HG03469 (cell line): ENCODE data around the gene KAT5.
"Not testable (repeated sequence)": the region's sequence is repeated elsewhere in the genome, so short reads cannot be mapped to it uniquely, and the experiment has no call there.

Experiments
- ATAC-seq: cut with Tn5 transposase; IDR thresholded peaks from one replicate; pipeline ENCODE4 v1.9.1; 2021; ENCODE audit warnings: mild to moderate bottlenecking, moderate library complexity, moderate number of reproducible peaks; ENCODE audit not compliant: unreplicated experiment

Gene KAT5

DNA sequence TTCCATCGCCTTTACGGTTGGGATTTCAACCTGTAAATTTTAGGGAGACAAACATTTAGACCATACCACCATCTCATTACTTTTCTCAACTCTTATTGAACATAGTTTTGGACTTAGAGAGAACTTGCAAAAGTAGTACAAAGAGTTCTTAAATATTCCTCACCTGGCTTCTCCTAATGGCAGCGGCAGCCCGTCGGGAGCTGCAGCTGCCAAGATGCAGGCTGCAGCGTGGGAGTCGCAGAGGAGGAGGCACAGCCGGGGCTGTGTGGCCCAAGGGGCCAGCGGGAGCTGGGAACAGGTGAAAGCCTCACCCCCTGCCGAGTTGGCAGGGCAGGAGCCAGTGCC is 31.6 kb downstream of the KAT5 start:
- ATAC-seq: no peak

DNA sequence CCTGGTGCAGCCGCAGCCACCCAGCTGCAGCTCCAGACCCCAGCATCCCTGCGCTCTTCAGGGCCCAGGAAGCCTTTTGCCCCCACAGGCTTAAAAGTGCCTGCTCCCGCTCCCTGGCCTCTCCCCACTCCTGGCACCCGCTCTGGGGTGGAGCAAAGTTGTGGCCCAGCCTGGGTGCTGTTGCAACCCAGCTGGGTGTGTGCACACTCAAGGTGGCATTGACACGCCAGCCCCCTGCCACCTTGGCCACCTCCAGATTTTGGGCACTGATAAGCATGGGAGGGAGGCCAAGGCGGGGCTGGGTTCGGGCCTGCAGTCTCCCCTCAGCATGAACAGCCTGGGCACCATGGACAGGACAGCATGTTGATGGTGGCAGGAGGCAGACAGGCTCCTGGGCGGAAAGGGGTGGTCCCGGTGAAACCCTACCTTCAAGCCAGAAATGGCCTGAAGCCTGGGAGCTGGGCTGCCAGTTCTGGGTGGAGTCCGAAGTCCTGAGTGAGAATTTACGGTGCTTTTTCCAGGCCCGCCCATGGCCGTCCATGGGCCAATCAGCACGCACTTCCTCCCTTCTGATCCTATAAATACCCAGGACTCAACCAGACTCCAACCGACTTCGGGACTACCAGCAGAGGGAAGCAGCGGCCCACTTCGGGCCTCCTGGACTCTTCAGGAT is 32.1 kb downstream of the KAT5 start:
- ATAC-seq: no peak

DNA sequence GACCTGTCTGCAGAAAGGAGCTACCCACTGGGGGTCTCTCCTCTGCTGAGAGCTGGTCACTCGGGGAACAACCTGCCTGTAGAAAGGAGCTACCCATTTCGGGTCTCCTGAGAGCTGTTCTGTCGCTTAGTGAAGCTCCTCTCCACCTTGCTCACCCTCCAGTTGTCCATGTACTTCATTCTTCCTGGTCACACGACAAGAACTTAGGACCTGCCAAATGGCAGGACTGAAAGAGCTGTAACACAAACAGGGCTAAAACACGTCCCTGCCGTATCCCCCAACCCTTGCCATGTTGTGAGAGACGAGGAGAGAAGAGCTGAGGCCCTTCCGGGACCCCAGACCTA is 32.6 kb downstream of the KAT5 start:
- ATAC-seq: no peak

DNA sequence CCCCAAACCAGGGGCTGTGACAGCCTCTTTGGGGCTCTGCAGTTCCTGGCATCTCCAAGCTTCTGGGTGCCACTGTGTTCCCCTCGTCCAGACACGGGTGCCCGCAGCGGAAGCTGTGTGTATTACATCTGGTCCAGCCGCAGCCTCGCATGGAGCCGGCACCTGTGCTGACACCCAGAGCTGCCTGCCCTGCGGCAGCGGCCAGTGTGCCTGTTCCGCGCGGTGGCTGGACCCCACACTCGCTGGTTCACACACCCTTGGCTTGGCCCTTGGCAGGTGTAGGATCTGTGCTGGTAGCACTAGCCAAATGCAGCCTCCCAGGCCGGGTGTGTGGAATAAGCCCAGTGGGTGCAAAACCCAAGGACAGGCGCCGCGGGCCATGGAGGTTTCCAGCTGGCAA is 33.0 kb downstream of the KAT5 start:
- no peak for ATAC-seq

DNA sequence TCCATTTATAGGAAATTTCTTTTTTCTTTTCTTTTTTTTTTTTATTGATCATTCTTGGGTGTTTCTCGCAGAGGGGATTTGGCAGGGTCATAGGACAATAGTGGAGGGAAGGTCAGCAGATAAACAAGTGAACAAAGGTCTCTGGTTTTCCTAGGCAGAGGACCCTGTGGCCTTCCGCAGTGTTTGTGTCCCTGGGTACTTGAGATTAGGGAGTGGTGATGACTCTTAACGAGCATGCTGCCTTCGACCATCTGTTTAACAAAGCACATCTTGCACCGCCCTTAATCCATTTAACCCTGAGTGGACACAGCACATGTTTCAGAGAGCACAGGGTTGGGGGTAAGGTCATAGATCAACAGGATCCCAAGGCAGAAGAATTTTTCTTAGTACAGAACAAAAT is 50.1 kb downstream of the KAT5 start:
- not testable (repeated sequence) for ATAC-seq

DNA sequence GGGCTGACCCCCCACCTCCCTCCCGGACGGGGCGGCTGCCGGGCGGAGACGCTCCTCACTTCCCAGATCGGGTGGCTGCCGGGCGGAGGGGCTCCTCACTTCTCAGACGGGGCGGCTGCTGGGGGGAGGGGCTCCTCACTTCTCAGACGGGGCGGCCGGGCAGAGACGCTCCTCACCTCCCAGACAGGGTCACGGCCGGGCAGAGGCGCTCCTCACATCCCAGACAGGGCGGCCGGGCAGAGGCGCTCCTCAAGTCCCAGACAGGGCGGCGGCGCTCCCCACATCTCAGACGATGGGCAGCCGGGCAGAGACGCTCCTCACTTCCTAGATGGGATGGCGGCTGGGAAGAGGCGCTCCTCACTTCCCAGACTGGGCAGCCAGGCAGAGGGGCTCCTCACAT is 50.8 kb downstream of the KAT5 start:
- not testable (repeated sequence) for ATAC-seq

DNA sequence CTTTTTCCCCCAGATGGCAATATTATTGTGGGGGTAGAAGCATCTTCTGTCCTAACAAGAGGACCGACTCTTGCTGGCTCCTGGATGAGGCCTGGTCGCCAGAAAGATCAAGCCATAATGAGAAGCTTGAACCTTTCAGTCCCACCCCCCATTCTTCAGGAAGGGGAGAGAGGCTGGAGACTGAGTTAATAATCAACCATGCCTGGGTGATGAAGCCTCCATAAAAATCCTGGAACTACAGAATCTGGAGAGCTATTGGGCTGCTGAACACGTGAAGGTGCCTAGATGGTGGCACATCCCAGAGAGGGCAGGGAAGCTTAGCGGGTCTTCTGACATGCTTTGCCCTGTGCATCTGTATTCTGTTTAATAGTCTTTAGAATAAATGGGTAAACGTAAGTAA is 52.4 kb downstream of the KAT5 start:
- no peak for ATAC-seq

DNA sequence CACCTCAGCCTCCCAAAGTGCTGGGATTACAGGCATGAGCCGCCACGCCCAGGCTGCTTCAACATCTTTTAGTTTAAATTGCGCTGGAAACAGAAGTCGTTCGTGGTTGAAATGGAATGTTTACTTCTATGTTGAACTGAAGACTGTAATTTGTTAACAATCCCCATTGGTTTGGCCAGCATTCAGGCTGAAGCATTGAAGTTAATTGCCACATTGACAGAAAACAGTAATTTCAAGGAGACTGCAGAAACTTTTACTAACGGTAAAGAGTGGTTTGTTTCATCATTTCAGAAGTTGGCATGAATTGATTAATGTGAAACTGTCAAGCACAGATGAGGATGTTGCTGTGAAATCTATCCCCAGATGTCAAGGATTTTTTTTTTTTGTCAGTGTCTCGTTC is 54.5 kb downstream of the KAT5 start:
- ATAC-seq: no peak

DNA sequence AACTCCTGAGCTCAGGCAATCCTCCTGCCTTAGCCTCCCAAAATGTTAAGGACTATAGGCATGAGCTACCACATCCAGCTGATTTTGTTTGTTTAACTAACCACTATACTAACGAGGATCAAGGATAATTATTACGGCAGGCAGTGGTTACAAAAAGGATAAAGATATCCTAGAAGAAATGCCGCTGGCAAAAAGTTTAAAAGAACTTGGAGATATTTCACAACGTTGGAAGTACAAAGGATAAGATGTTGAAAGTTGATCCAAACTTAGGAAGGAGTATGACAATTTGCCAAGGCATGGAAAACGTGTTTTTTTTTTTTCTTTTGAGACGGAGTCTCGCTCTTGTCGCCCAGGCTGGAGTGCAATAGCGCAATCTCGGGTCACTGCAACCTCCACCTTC is 55.4 kb downstream of the KAT5 start:
- no peak for ATAC-seq

DNA sequence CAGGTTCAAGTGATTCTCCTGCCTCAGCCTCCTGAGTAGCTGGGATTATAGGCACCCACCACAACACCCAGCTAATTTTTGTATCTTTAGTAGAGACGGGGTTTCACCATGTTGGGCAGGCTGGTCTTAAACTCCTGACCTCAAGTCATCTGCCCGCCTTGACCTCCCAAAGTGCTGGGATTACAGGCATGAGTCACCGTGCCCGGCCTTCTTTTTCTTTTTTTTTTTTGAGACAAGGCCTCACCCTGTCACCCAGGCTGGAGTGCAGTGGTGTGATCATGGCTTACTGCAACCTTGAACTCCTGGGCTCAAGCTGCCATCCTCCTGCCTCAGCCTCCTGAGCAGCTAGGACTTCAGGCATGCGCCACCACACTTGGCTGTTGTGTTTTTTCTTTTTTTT is 55.8 kb downstream of the KAT5 start:
- not testable (repeated sequence) for ATAC-seq
